Mesenchymal stem cell (in vitro differentiated cells and primary cell): ENCODE measurements around the gene RTP5.

Experiments used
- DNase-seq: peaks from one replicate; pipeline ENCODE4 v3.0.0-alpha.2; 2013
- H2AFZ ChIP-seq: one replicate; pipeline ENCODE4 v1.6.1; 2013; ENCODE audit warnings: low read depth, mild to moderate bottlenecking, control low read depth, inconsistent platforms, low read length, moderate library complexity
- H2AK5ac ChIP-seq: 2 replicates; pipeline ENCODE4 v1.6.1; 2013; ENCODE audit warnings: low read length, moderate library complexity, mild to moderate bottlenecking, inconsistent platforms; ENCODE audit not compliant: severe bottlenecking
- H2BK120ac ChIP-seq: one replicate; pipeline ENCODE4 v1.6.1; 2013; ENCODE audit warnings: low read depth, mild to moderate bottlenecking, inconsistent platforms, low read length, moderate library complexity
- H2BK12ac ChIP-seq, 2 experiments: one replicate each; pipeline ENCODE4 v1.6.1; 2013; ENCODE audit warnings: inconsistent platforms in 2 of 2, low read length in 2 of 2, mild to moderate bottlenecking in 2 of 2, moderate library complexity in 2 of 2, control low read depth in 1 of 2
- H2BK15ac ChIP-seq: one replicate; pipeline ENCODE4 v1.6.1; 2013; ENCODE audit warnings: mild to moderate bottlenecking, low read depth, inconsistent platforms; ENCODE audit not compliant: poor library complexity, severe bottlenecking
- H2BK5ac ChIP-seq: 2 replicates; pipeline ENCODE4 v1.6.1; 2013; ENCODE audit warnings: low read depth, mild to moderate bottlenecking, low read length, control low read depth, inconsistent platforms; ENCODE audit not compliant: poor library complexity, severe bottlenecking
- H3K14ac ChIP-seq, 2 experiments: one replicate each; pipeline ENCODE4 v1.6.1; 2013; ENCODE audit warnings: inconsistent platforms in 2 of 2, low read length in 2 of 2, control low read depth in 1 of 2, mild to moderate bottlenecking in 1 of 2, moderate library complexity in 1 of 2
- H3K18ac ChIP-seq, 2 experiments: one replicate each; pipeline ENCODE4 v1.6.1; 2013; ENCODE audit warnings: inconsistent platforms in 2 of 2, low read length in 2 of 2, control low read depth in 1 of 2, low read depth in 1 of 2, mild to moderate bottlenecking in 1 of 2
- H3K23ac ChIP-seq, 2 experiments: one replicate each; pipeline ENCODE4 v1.6.1; 2013; ENCODE audit warnings: inconsistent platforms in 2 of 2, low read length in 2 of 2, mild to moderate bottlenecking in 2 of 2, moderate library complexity in 2 of 2, control low read depth in 1 of 2
- H3K27ac ChIP-seq: 2 replicates; pipeline ENCODE4 v1.5.1; 2013; ENCODE audit warnings: mild to moderate bottlenecking, moderate library complexity, low read length, control low read depth, inconsistent platforms; ENCODE audit not compliant: poor library complexity, severe bottlenecking
- H3K27me3 ChIP-seq, 2 experiments: 2 replicates each; pipeline versions ENCODE4 v1.6.1 to v1.7.0; 2013; ENCODE audit warnings: low read length in 2 of 2, mild to moderate bottlenecking in 2 of 2, moderate library complexity in 2 of 2, control low read depth in 1 of 2, inconsistent platforms in 1 of 2; ENCODE audit not compliant: control insufficient read depth in 1 of 2, insufficient read depth in 1 of 2
- H3K36me3 ChIP-seq, 2 experiments: 2 replicates each; pipeline versions ENCODE4 v1.6.1 to v1.7.0; 2013; ENCODE audit warnings: low read length in 2 of 2, control low read depth in 1 of 2, inconsistent platforms in 1 of 2, low read depth in 1 of 2, mild to moderate bottlenecking in 1 of 2; ENCODE audit not compliant: insufficient read depth in 2 of 2, control insufficient read depth in 1 of 2
- H3K4ac ChIP-seq, 2 experiments: one replicate each; pipeline ENCODE4 v1.6.1; 2013; ENCODE audit warnings: inconsistent platforms in 2 of 2, low read length in 2 of 2, mild to moderate bottlenecking in 2 of 2, moderate library complexity in 2 of 2, control low read depth in 1 of 2, low read depth in 1 of 2
- H3K4me1 ChIP-seq: 2 replicates; pipeline ENCODE4 v1.6.1; 2013; ENCODE audit warnings: low read depth, low read length, control low read depth; ENCODE audit not compliant: control insufficient read depth, insufficient read depth
- H3K4me2 ChIP-seq: 2 replicates; pipeline ENCODE4 v1.6.1; 2013; ENCODE audit warnings: low read length, mild to moderate bottlenecking, inconsistent platforms; ENCODE audit not compliant: poor library complexity, severe bottlenecking
- H3K4me3 ChIP-seq, 2 experiments: 2 replicates each; pipeline versions ENCODE4 v1.5.1 to v1.7.0; 2013; ENCODE audit warnings: low read length in 2 of 2, mild to moderate bottlenecking in 2 of 2, control low read depth in 1 of 2, low read depth in 1 of 2; ENCODE audit not compliant: insufficient read depth in 1 of 2
- H3K79me1 ChIP-seq: replicated peaks from 2 replicates; pipeline ENCODE4 v1.6.1; 2013; ENCODE audit warnings: mild to moderate bottlenecking, control low read depth, low read length, inconsistent platforms; ENCODE audit not compliant: poor library complexity, severe bottlenecking
- H3K9ac ChIP-seq: 2 replicates; pipeline ENCODE4 v1.7.0; 2013; ENCODE audit warnings: mild to moderate bottlenecking, low read length, moderate library complexity
- H3K9me3 ChIP-seq: 2 replicates; pipeline ENCODE4 v1.7.0; 2013; ENCODE audit warnings: mild to moderate bottlenecking, low read length; ENCODE audit not compliant: control insufficient read depth
- H4K8ac ChIP-seq: one replicate; pipeline ENCODE4 v1.6.1; 2013; ENCODE audit warnings: inconsistent platforms, mild to moderate bottlenecking, low read length, moderate library complexity
- H4K91ac ChIP-seq: one replicate; pipeline ENCODE4 v1.6.1; 2013; ENCODE audit warnings: mild to moderate bottlenecking, low read length, inconsistent platforms
- WGBS: methylation state at CpG from one replicate; pipeline ENCODE4 v1.1.7; 2013; ENCODE audit warnings: mixed read lengths; 5-methylcytosine and 5-hydroxymethylcytosine counted together

Gene RTP5

DNA sequence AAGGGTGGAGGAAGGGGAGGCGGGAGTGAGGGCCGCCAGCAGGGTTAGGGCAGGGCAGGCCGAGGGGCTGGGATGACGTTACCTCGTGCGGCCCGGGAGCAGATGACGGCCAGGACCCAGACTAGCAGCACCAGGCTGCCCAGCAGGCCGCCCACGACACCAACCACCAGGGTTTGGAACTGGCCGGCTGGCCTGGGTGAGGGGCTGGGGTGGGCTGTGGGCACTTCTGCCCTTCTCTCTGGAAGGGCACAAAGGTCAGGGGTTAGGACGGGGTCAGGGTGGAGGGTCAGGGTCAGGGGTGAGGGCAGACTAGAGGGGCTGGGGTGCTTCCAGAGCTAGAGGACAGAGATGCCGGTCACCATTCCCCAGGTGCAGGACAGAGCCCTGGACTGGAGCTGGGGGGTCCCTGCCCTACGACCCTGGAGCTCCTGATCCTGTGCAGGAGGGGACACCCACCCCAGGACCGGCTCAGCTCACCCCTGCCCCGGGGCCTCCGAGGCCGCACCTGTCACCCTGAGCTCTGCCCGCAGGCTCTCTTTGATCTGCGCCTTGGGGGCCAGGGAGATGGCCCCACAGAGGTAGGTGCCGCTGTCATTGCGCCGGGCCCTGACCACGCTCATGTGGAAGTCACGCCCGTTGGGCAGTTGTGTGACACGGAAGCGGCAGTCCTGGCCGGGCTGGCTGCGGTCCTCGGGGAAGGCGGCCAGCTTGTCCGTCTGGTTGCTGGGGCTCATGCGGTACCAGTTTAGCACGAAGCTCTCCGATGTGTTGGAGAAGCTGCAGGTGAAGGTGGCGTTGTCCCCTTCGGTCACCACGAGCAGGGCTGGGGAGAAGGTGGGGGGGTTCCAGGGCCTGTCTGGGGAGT lies 17.2 kb upstream of the RTP5 start:
- Histone ChIP-seq H3K36me3 (no peaks in the 10 kb centered on the region), H2BK15ac (no peak overlapping the region), H2AK5ac (no peak overlapping the region), H3K14ac (no peak overlapping the region), H3K4ac (no peak overlapping the region), H2BK5ac (no peak overlapping the region), H3K4me3 (no peak overlapping the region), H3K4me2 (no peak overlapping the region), H3K27me3 (peaks cover 4 to 42% of the 10 kb centered on the region in 2 experiments), H3K4me1 (peaks cover 15% of the 10 kb centered on the region), H3K23ac (no peak overlapping the region), H3K79me1 (no peaks in the 10 kb centered on the region), H3K9me3 (no peaks in the 10 kb centered on the region), H2BK12ac (no peak overlapping the region), H4K8ac (no peak overlapping the region), H2BK120ac (no peak overlapping the region), H3K9ac (no peak overlapping the region), H4K91ac (no peak overlapping the region), H2AFZ (no peak overlapping the region), H3K27ac (no peak overlapping the region), H3K18ac (no peak overlapping the region)
- no peak for DNase-seq
- WGBS, result 91% methylated on average over 38 of the region's 39 CpGs

DNA sequence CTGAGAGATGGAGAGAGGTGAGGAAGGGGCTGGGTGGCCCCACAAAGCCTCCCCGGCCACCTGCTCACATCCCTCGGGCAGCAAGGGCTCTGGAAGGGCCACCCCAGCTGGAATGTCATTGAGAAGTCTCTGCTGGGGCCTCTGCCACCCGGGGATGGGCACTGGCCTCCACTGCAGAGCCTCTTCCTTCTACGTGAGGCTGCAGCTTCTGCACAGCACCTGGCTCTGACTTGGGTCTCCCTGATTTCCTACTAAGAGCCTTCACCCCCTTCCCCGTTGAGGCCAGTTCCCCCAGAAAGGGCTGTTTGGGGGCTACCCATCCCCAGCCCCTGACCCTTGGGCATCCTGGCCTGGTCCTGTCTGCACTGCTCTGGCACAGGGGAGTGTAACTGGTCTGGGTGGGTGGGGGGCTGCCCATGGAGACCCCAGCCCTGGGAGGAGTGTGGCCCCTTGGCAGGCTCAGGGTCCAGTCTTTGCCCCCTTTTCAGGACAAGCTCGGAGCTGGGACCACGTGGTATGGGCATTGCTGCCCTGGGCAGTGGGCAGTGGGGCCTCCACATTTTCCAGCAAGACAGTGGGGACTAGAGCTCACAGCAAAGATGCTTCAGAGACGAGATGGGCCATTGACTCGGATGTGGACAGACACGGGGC lies 16.4 kb upstream of the RTP5 start:
- WGBS, result 86% methylated on average over 10 of the region's 10 CpGs
- no peak overlapping the region for H4K8ac ChIP-seq
- H3K4me2 ChIP-seq, result no peak overlapping the region
- H3K4me3 ChIP-seq, result no peak overlapping the region
- H3K27me3 ChIP-seq, result peaks cover 4 to 43% of the 10 kb centered on the region in 2 experiments
- no peak overlapping the region for H4K91ac ChIP-seq
- peak overlapping the region; percentile 63 for H2BK5ac ChIP-seq
- no peak overlapping the region for H2AK5ac ChIP-seq
- no peak overlapping the region for H2AFZ ChIP-seq
- H3K18ac ChIP-seq, result no peak overlapping the region
- no peak overlapping the region for H3K4ac ChIP-seq
- H2BK120ac ChIP-seq, result no peak overlapping the region
- H3K4me1 ChIP-seq, result peaks cover 15% of the 10 kb centered on the region
- no peaks in the 10 kb centered on the region for H3K79me1 ChIP-seq
- DNase-seq, result no peak
- H2BK15ac ChIP-seq, result peak overlapping the region; percentile 48
- no peaks in the 10 kb centered on the region for H3K36me3 ChIP-seq
- H3K23ac ChIP-seq, result no peak overlapping the region
- no peaks in the 10 kb centered on the region for H3K9me3 ChIP-seq
- H3K9ac ChIP-seq, result no peak overlapping the region
- H2BK12ac ChIP-seq, result no peak overlapping the region
- no peak overlapping the region for H3K14ac ChIP-seq
- H3K27ac ChIP-seq, result no peak overlapping the region

DNA sequence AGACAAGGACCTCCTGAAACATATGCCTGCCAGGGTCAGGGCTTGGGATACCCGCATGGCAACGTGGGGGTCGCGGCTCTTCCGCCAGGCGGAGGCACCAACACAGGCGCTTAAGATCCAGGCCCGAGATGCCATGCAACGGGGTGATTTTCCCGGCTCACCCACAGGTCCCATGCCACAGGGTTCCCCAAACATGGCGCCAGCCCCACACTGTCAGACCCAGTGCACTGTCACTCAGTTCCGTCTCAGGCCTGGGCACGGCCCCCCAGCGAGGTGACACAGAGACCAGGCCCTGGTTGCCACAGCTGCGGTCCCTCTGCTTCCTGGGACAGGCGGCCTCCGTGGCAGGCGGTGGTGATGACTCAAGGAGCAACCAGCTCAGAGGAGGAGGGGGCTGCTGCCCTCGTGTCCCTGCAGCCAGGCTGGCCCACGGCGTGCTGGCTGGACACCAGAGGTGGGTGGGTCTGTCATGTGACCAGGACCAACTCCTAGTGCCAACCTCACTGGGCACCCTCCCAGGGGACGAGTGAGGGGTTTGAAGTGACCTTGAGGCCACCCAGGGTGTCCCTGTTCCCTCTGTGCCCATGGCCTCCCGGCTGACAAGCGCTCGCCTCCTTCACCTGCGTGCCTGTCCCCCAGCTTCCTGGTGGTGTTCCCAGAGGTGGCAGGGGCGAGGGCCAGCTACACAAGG lies 15.7 kb upstream of the RTP5 start:
- H3K27me3 ChIP-seq, result peaks cover 4 to 46% of the 10 kb centered on the region in 2 experiments
- peak overlapping the region; percentile 48 for H2BK15ac ChIP-seq
- H2AK5ac ChIP-seq, result no peak overlapping the region
- H3K27ac ChIP-seq, result no peak overlapping the region
- H3K23ac ChIP-seq, result peak overlapping the region in 1 of 2 experiments; percentile 19
- H3K18ac ChIP-seq, result peak overlapping the region; percentile 12 to 52
- no peak overlapping the region for H3K14ac ChIP-seq
- no peak overlapping the region for H3K4me2 ChIP-seq
- peak overlapping the region in 1 of 2 experiments; percentile 24 for H2BK12ac ChIP-seq
- no peak overlapping the region for H3K4ac ChIP-seq
- DNase-seq, result peak; percentile 38
- no peak overlapping the region for H3K9ac ChIP-seq
- H4K91ac ChIP-seq, result peak overlapping the region; percentile 25
- no peaks in the 10 kb centered on the region for H3K36me3 ChIP-seq
- peak overlapping the region; percentile 63 for H2BK5ac ChIP-seq
- peak overlapping the region; percentile 66 for H4K8ac ChIP-seq
- H2AFZ ChIP-seq, result peak overlapping the region; percentile 49
- H3K79me1 ChIP-seq, result no peaks in the 10 kb centered on the region
- H3K9me3 ChIP-seq, result no peaks in the 10 kb centered on the region
- no peak overlapping the region for H3K4me3 ChIP-seq
- H3K4me1 ChIP-seq, result peaks cover 15% of the 10 kb centered on the region
- WGBS, result 73% methylated on average over 27 of the region's 27 CpGs
- H2BK120ac ChIP-seq, result no peak overlapping the region
